Stimulated activated CD4-positive, alpha-beta T cell treated with anti-CD3 and anti-CD28 coated beads, Interleukin-4, amount 100 ng/mL, for 1 hour (primary cell): ENCODE results near the gene NEMP1.

Experiments
- DNase-seq: peaks from one replicate; pipeline ENCODE4 v3.0.0-alpha.2; 2020

The NEMP1 gene

GRCh38 chr12:57106021-57106708, 27.6 kb upstream of the NEMP1 start:
- no peak for DNase-seq

- no peak for DNase-seq
Observed at GRCh38 chr12:57105011-57105753, 26.6 kb upstream of the NEMP1 start.

GRCh38 chr12:57104292-57104910, 25.8 kb upstream of the NEMP1 start:
- DNase-seq: no peak

- no peak for DNase-seq
Observed at GRCh38 chr12:57103856-57104255, 25.3 kb upstream of the NEMP1 start.

- DNase-seq: no peak
Observed at GRCh38 chr12:57101892-57102695, 23.5 kb upstream of the NEMP1 start.

- no peak for DNase-seq
Observed at GRCh38 chr12:57099766-57100165, 21.2 kb upstream of the NEMP1 start.

GRCh38 chr12:57099047-57099714, 20.6 kb upstream of the NEMP1 start:
- no peak for DNase-seq

GRCh38 chr12:57098546-57098945, 20.0 kb upstream of the NEMP1 start:
- no peak for DNase-seq

- no peak for DNase-seq
Observed at GRCh38 chr12:57097554-57097835, 18.9 kb upstream of the NEMP1 start.

GRCh38 chr12:57096748-57097553, 18.4 kb upstream of the NEMP1 start:
- DNase-seq: no peak

- no peak for DNase-seq
Observed at GRCh38 chr12:57096099-57096572, 17.5 kb upstream of the NEMP1 start.

- DNase-seq: no peak
Observed at GRCh38 chr12:57095440-57095839, 16.8 kb upstream of the NEMP1 start.

GRCh38 chr12:57094208-57095160, 15.9 kb upstream of the NEMP1 start:
- no peak for DNase-seq

GRCh38 chr12:57093415-57094207, 15.0 kb upstream of the NEMP1 start:
- peak; percentile 75 for DNase-seq

- no peak for DNase-seq
Observed at GRCh38 chr12:57092876-57093414, 14.4 kb upstream of the NEMP1 start.

GRCh38 chr12:57092529-57092862, 13.9 kb upstream of the NEMP1 start:
- DNase-seq: no peak

GRCh38 chr12:57091638-57092528, 13.3 kb upstream of the NEMP1 start:
- no peak for DNase-seq

GRCh38 chr12:57090924-57091637, 12.5 kb upstream of the NEMP1 start:
- DNase-seq: no peak
